Colonic mucosa (tissue), 4 donors: ENCODE data around the gene FAM50A. TPM values are rescaled to one million over a fixed set of nuclear protein-coding genes. Genes with fewer than 3 reads are reported as not detected.
"Not testable (repeated sequence)": the region's sequence is repeated elsewhere in the genome, so short reads cannot be mapped to it uniquely, and the experiment has no call there.

Source experiments
- DNase-seq: peaks from one replicate; pipeline ENCODE4 v3.0.0-alpha.2; 2020
- H3K27ac ChIP-seq: fragments of 200-600 bp; one replicate; pipeline ENCODE4 v1.8.0; 2021
- H3K27me3 ChIP-seq: fragments of 200-600 bp; one replicate; pipeline ENCODE4 v1.8.0; 2021
- H3K36me3 ChIP-seq: fragments of 200-600 bp; one replicate; pipeline ENCODE4 v1.8.0; 2021
- H3K4me1 ChIP-seq: fragments of 200-600 bp; one replicate; pipeline ENCODE4 v1.8.0; 2021; ENCODE audit warnings: mild to moderate bottlenecking
- H3K4me3 ChIP-seq: fragments of 200-600 bp; one replicate; pipeline ENCODE4 v1.8.0; 2021
- H3K9ac ChIP-seq, 2 donors: one replicate each; pipeline ENCODE4 v1.7.0; 2013; ENCODE audit warnings: control low read depth in 2 of 2, low read depth in 2 of 2, low read length in 2 of 2
- H3K9me3 ChIP-seq: fragments of 200-600 bp; one replicate; pipeline ENCODE4 v1.8.0; 2021
- CTCF ChIP-seq: fragments of 200-600 bp; IDR thresholded peaks from one replicate; pipeline ENCODE4 v1.8.0; 2022; ENCODE audit warnings: antibody characterized with exemption, mild to moderate bottlenecking
- intact Hi-C: fragments of 100-400 bp; cut with DNase I; formaldehyde crosslinking; loops from one replicate; pipeline ENCODE4 v1.14.1; 2022
- total RNA-seq, 2 donors: library from RNA; stranded (reverse); fragmentation: NEBNext Ultra II Directional in 1 of 2; extraction: Animal tissue kit (Norgen Biotek cat#: 25700) in 1 of 2; gene quantifications; one replicate each; pipeline ENCODE4 v1.2.1, GENCODE V29; 2021
- donor health status: healthy.
- donor health status: DM: no; HTN: no; CAD: no.
- donor health status: DM: no; HTN: no; CAD: no.

FAM50A gene, protein sequence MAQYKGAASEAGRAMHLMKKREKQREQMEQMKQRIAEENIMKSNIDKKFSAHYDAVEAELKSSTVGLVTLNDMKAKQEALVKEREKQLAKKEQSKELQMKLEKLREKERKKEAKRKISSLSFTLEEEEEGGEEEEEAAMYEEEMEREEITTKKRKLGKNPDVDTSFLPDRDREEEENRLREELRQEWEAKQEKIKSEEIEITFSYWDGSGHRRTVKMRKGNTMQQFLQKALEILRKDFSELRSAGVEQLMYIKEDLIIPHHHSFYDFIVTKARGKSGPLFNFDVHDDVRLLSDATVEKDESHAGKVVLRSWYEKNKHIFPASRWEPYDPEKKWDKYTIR
- total RNA-seq: 10 to 100 TPM; 41.9 to 60.1 TPM

DNA sequence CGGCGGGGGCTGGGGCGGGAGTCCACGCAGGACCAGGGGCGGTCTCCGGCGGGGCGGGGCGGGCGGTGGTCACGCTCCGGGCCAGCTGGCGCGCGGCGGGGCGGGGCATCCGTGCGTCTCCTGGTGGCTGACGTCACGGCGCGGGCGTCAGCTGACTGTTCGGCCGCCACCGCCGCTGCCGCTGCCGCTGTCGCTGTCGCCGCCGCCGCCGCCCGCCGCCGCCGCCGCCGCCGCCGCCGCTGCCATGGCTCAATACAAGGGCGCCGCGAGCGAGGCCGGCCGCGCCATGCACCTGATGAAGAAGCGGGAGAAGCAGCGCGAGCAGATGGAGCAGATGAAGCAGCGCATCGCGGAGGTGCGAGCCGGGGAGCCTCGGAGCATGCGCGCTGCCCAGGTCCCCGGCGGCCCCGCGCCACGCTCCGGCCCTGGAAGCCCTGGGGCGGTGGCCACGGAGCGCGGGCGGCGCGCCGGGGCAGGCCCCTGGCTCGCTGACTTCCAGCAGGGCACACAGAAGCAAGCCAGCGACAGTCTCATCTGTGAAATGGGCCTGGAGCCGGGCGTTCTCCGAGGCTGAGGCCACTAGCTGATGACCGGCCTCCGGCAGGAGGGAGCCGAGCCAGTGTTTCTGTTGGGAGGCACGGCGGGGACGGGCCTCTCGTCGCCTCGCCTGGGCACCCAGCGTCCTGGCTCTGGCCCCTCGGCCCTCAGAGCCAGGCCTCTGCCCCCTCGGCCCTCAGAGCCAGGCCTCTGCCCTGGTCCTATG is at the start of gene FAM50A:
Gene FAM50A, plus strand, starts transcription at position 150 of the 763 bp plus-strand sequence. Its CDS starts 95 bp downstream, at position 245.
- Histone ChIP-seq H3K27ac (peak within 1 kb of the TSS; percentile 65), H3K36me3 (peaks cover 7% of the 10 kb centered on the region), H3K4me1 (no peaks in the 10 kb centered on the region), H3K9me3 (no peaks in the 10 kb centered on the region), H3K4me3 (peak within 1 kb of the TSS; percentile 54), H3K9ac (peak within 1 kb of the TSS; percentile 72 to 81), H3K27me3 (no peaks in the 10 kb centered on the region)
- peak; percentile 79 for DNase-seq
- intact Hi-C loops: no loop called here
- no peak for TF ChIP-seq CTCF

GRCh38 chrX:154396363-154396762 is 47.6 kb upstream of the FAM50A start:
- H3K27me3 ChIP-seq, DNase-seq, H3K9me3 ChIP-seq, H3K27ac ChIP-seq, H3K4me3 ChIP-seq, H3K4me1 ChIP-seq, H3K36me3 ChIP-seq, H3K9ac ChIP-seq, intact Hi-C loops: not testable (repeated sequence)

GRCh38 chrX:154396973-154397887 is 46.7 kb upstream of the FAM50A start:
- Histone ChIP-seq H3K4me1 (no peaks in the 10 kb centered on the region), H3K9ac (peak overlapping the region; percentile 80 to 98), H3K9me3 (no peaks in the 10 kb centered on the region), H3K27me3 (no peaks in the 10 kb centered on the region), H3K27ac (peak overlapping the region; percentile 96), H3K36me3 (no peaks in the 10 kb centered on the region), H3K4me3 (peak overlapping the region; percentile 63)
- peak; percentile 80 for DNase-seq
- intact Hi-C loops: no loop called here
- no peak for TF ChIP-seq CTCF

- DNase-seq: peak; percentile 91
- Histone ChIP-seq H3K27ac (peak within 1 kb of the TSS; percentile 96), H3K4me3 (peak within 1 kb of the TSS; percentile 63), H3K4me1 (no peaks in the 10 kb centered on the region), H3K36me3 (no peaks in the 10 kb centered on the region), H3K9me3 (no peaks in the 10 kb centered on the region), H3K9ac (peak within 1 kb of the TSS; percentile 80 to 98), H3K27me3 (no peaks in the 10 kb centered on the region)
- no peak for TF ChIP-seq CTCF
- intact Hi-C loops: no loop called here
Measured at GRCh38 chrX:154397888-154398667, 45.9 kb upstream of the FAM50A start, which contains the start of gene RPL10. RPL10 (plus strand) TSS chrX:154398377; CDS start chrX:154398520, 143 bp downstream.

- peak overlapping the region; percentile 96 for H3K27ac ChIP-seq
- peak overlapping the region; percentile 63 for H3K4me3 ChIP-seq
- TF ChIP-seq CTCF: peak; percentile 79
- DNase-seq: peak; percentile 88
- peak overlapping the region; percentile 56 to 98 for H3K9ac ChIP-seq
- intact Hi-C loops: no loop called here
- H3K27me3 ChIP-seq: no peaks in the 10 kb centered on the region
- H3K4me1 ChIP-seq: no peaks in the 10 kb centered on the region
- H3K36me3 ChIP-seq: no peaks in the 10 kb centered on the region
- no peaks in the 10 kb centered on the region for H3K9me3 ChIP-seq
Measured at GRCh38 chrX:154398668-154399526, 45.0 kb upstream of the FAM50A start.
